ENCODE measurements around the gene MGAT4B.

- no peak for TF ChIP-seq CTCF (IDR thresholded peaks at IDR 0.05)
- no peak for TF ChIP-seq POLR2A (IDR thresholded peaks at IDR 0.05)
Measured at GRCh38 chr5:179816796-179817469, 10.3 kb upstream of the MGAT4B start.
